Right lobe of liver (tissue), 4 donors: ENCODE data around the gene DCPS.
"Not testable (repeated sequence)": the region's sequence is repeated elsewhere in the genome, so short reads cannot be mapped to it uniquely, and the experiment has no call there.

Source experiments
- CTCF ChIP-seq, 4 donors: fragments of 200-600 bp in 3 of 4; fragments of 450-650 bp in 1 of 4; IDR thresholded peaks; one replicate each; pipeline versions ENCODE4 v1.5.1 to v1.8.0; 2016 to 2022; ENCODE audit warnings: antibody characterized with exemption in 4 of 4, mild to moderate bottlenecking in 2 of 4
- POLR2A ChIP-seq: fragments of 450-650 bp; IDR thresholded peaks from one replicate; pipeline ENCODE4 v1.6.1; 2017; ENCODE audit warnings: antibody characterized with exemption, mild to moderate bottlenecking
- donor health status: DM: no; HTN: no; CAD: no.
- donor health status: DM: no; HTN: no; CAD: no.
- donor health status: DM: no; HTN: yes; CAD: no.

GRCh38 chr11:126381960-126382359 is 78.1 kb downstream of the DCPS start:
- not testable (repeated sequence) for TF ChIP-seq CTCF (IDR thresholded peaks at IDR 0.05); POLR2A
